Measurements from ENCODE around the gene THSD1.

DNA sequence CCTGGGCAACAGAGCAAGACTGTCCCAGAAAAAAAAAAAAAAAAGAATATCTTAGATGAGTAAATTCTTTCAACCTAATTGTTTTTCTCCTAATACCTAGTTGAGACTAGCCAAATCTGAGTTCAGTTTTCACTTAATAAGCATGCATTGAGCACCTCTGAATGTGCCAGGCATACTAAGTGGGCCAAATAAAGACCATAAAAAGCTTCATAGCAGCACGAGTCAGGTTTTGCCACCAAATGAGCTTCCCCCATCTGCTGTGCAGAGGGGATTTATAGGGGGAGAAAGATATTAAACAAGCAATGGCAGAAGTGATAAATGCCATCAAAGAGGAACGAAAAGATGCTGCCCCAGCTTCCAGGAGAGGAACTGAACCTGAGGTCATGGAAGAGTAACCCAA, 11.4 kb downstream of the THSD1 start:
- TF ChIP-seq, protein P1, sequence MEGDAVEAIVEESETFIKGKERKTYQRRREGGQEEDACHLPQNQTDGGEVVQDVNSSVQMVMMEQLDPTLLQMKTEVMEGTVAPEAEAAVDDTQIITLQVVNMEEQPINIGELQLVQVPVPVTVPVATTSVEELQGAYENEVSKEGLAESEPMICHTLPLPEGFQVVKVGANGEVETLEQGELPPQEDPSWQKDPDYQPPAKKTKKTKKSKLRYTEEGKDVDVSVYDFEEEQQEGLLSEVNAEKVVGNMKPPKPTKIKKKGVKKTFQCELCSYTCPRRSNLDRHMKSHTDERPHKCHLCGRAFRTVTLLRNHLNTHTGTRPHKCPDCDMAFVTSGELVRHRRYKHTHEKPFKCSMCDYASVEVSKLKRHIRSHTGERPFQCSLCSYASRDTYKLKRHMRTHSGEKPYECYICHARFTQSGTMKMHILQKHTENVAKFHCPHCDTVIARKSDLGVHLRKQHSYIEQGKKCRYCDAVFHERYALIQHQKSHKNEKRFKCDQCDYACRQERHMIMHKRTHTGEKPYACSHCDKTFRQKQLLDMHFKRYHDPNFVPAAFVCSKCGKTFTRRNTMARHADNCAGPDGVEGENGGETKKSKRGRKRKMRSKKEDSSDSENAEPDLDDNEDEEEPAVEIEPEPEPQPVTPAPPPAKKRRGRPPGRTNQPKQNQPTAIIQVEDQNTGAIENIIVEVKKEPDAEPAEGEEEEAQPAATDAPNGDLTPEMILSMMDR (optimal IDR thresholded peaks at IDR 0.05 in 1 of 3, IDR thresholded peaks at IDR 0.05 in 1 of 3, conservative IDR thresholded peaks at IDR 0.05 in 1 of 3; ENCODE audit: extremely low read depth in 1 of 3, insufficient read depth in 2 of 3, low read length in 3 of 3): no peak
- no peak for TF ChIP-seq EZH2 (IDR thresholded peaks at IDR 0.05; ENCODE audit: low read length)
